GM23338 (cell line): Measurements from ENCODE around the gene PHF13. TPM values are rescaled to one million over a fixed set of nuclear protein-coding genes. Genes with fewer than 3 reads are reported as not detected.

Source experiments
- ATAC-seq: fragments of 200-7000 bp; cut with Tn5 transposase; 3 replicates; pipeline ENCODE4 v1.9.1; 2020
- DNase-seq: peaks from one replicate; pipeline ENCODE4 v3.0.0-alpha.2; 2015; ENCODE audit warnings: low spot score
- H2AFZ ChIP-seq: fragments of 200-600 bp; sonication (generic); 2 replicates; pipeline ENCODE4 v1.8.0; 2016; ENCODE audit warnings: antibody characterized with exemption, mild to moderate bottlenecking, moderate library complexity
- H3F3A ChIP-seq: fragments of 200-600 bp; sonication (generic); replicated peaks from 2 replicates; pipeline ENCODE4 v1.8.0; 2017; ENCODE audit warnings: antibody characterized with exemption, mixed run types, low read depth
- H3K27ac ChIP-seq: fragments of 200-600 bp; sonication (generic); 2 replicates; pipeline ENCODE4 v1.6.1; 2016; ENCODE audit warnings: low read depth
- H3K27me3 ChIP-seq: fragments of 200-600 bp; sonication (generic); 2 replicates; pipeline ENCODE4 v1.8.0; 2016; ENCODE audit warnings: mild to moderate bottlenecking, mixed run types, moderate library complexity; ENCODE audit not compliant: insufficient read depth
- H3K36me3 ChIP-seq: fragments of 200-600 bp; sonication (generic); 2 replicates; pipeline ENCODE4 v1.8.0; 2016; ENCODE audit warnings: mild to moderate bottlenecking; ENCODE audit not compliant: insufficient read depth
- H3K4me1 ChIP-seq: fragments of 200-600 bp; sonication (generic); 2 replicates; pipeline ENCODE4 v1.8.0; 2016; ENCODE audit warnings: mild to moderate bottlenecking, moderate library complexity; ENCODE audit not compliant: insufficient read depth
- H3K4me2 ChIP-seq: fragments of 200-600 bp; sonication (generic); 2 replicates; pipeline ENCODE4 v1.7.1; 2017; ENCODE audit warnings: mixed run types
- H3K4me3 ChIP-seq: fragments of 200-600 bp; sonication (generic); 2 replicates; pipeline ENCODE4 v1.6.1; 2016; ENCODE audit warnings: mixed run types
- H3K79me2 ChIP-seq: fragments of 200-600 bp; sonication (generic); replicated peaks from 2 replicates; pipeline ENCODE4 v1.8.0; 2017; ENCODE audit warnings: mild to moderate bottlenecking; ENCODE audit not compliant: insufficient read depth
- H3K9me2 ChIP-seq: fragments of 200-600 bp; sonication (generic); 2 replicates; pipeline ENCODE4 v1.8.0; 2017; ENCODE audit not compliant: insufficient read depth
- H4K20me1 ChIP-seq: fragments of 200-600 bp; sonication (generic); replicated peaks from 2 replicates; pipeline ENCODE4 v1.8.0; 2017; ENCODE audit warnings: mild to moderate bottlenecking; ENCODE audit not compliant: insufficient read depth
- H3K27ac Mint-ChIP-seq: 2 replicates; pipeline ENCODE4 v1.8.0; 2020; ENCODE audit warnings: inconsistent platforms, mild to moderate bottlenecking, moderate library complexity, mixed read lengths
- H3K27me3 Mint-ChIP-seq: 3 replicates; pipeline ENCODE4 v1.8.0; 2022; ENCODE audit warnings: low read depth, mild to moderate bottlenecking, moderate library complexity, mixed read lengths, inconsistent platforms; ENCODE audit not compliant: insufficient read depth, poor library complexity
- H3K36me3 Mint-ChIP-seq: 3 replicates; pipeline ENCODE4 v1.8.0; 2021; ENCODE audit warnings: low read depth, mild to moderate bottlenecking, inconsistent platforms, moderate library complexity, mixed read lengths
- H3K4me1 Mint-ChIP-seq: 3 replicates; pipeline ENCODE4 v1.8.0; 2020; ENCODE audit warnings: mild to moderate bottlenecking, inconsistent platforms, mixed read lengths
- H3K4me3 Mint-ChIP-seq: 3 replicates; pipeline ENCODE4 v1.8.0; 2021; ENCODE audit warnings: moderate library complexity, mild to moderate bottlenecking, inconsistent platforms, mixed read lengths
- H3K9me3 Mint-ChIP-seq: 3 replicates; pipeline ENCODE4 v1.8.0; 2020; ENCODE audit warnings: moderate library complexity, mild to moderate bottlenecking, inconsistent platforms, mixed read lengths
- CREB1 ChIP-seq: fragments of 250-450 bp; sonication (Bioruptor Pico); IDR thresholded peaks from 2 replicates; pipeline ENCODE4 v1.5.0; 2020; ENCODE audit warnings: low read depth, mild to moderate bottlenecking, moderate library complexity
- CTCF ChIP-seq, 2 experiments: fragments of 200-600 bp in 1 of 2; sonication (generic) in 1 of 2; conservative IDR thresholded peaks; 2 replicates each; pipeline versions ENCODE4 v1.5.1 to v1.6.1; 2016 to 2017; ENCODE audit warnings: antibody characterized with exemption in 2 of 2, low read depth in 2 of 2, mild to moderate bottlenecking in 2 of 2, moderate library complexity in 1 of 2
- EZH2 ChIP-seq: fragments of 200-600 bp; sonication (generic); IDR thresholded peaks from one replicate; pipeline ENCODE4 v1.8.0; 2017; ENCODE audit warnings: antibody characterized with exemption, mild to moderate bottlenecking, low read depth; ENCODE audit not compliant: unreplicated experiment
- EZH2phosphoT487 ChIP-seq: fragments of 200-600 bp; sonication (generic); IDR thresholded peaks from one replicate; pipeline ENCODE4 v1.8.1; 2018; ENCODE audit warnings: antibody characterized with exemption; ENCODE audit not compliant: unreplicated experiment
- JUNB ChIP-seq: IDR thresholded peaks from one replicate; pipeline ENCODE4 v1.6.1; 2016; ENCODE audit warnings: antibody characterized with exemption; ENCODE audit not compliant: unreplicated experiment
- NANOG ChIP-seq: IDR thresholded peaks from 2 replicates; pipeline ENCODE4 v1.6.1; 2016; ENCODE audit warnings: antibody characterized with exemption, borderline replicate concordance
- POLR2AphosphoS5 ChIP-seq: IDR thresholded peaks from 2 replicates; pipeline ENCODE4 v1.6.1; 2016; ENCODE audit warnings: antibody characterized with exemption, low read depth
- STAT1 ChIP-seq: IDR thresholded peaks from one replicate; pipeline ENCODE4 v1.6.1; 2016; ENCODE audit warnings: antibody characterized with exemption; ENCODE audit not compliant: unreplicated experiment
- ZNF114 ChIP-seq: fragments of 250-450 bp; sonication (Bioruptor Pico); IDR thresholded peaks from 2 replicates; pipeline ENCODE4 v1.5.0; 2020; ENCODE audit warnings: mild to moderate bottlenecking, moderate library complexity
- ZNF331 ChIP-seq: fragments of 250-450 bp; sonication (Bioruptor Pico); IDR thresholded peaks from 2 replicates; pipeline ENCODE4 v1.5.0; 2020; ENCODE audit warnings: low read depth, mild to moderate bottlenecking, moderate library complexity
- ZNF462 ChIP-seq: fragments of 250-450 bp; sonication (Bioruptor Pico); IDR thresholded peaks from 2 replicates; pipeline ENCODE4 v1.5.0; 2020; ENCODE audit warnings: mild to moderate bottlenecking, moderate library complexity
- polyA plus RNA-seq: library from polyadenylated mRNA; unstranded; fragments of >200 nt; fragmentation: Nextera tagmentation; extraction: Ambion mirVana; gene quantifications from 2 replicates; pipeline ENCODE4 v1.2.1, GENCODE V29; 2016
- total RNA-seq: library from RNA; depleted of rRNA; stranded (reverse); fragments of >200 nt; shearing (Covaris generic); gene quantifications from 2 replicates; pipeline ENCODE4 v1.2.3, GENCODE V29; 2014
- TF ChIP-seq, protein P1 (sequence below): IDR thresholded peaks from 2 replicates; pipeline ENCODE4 v1.6.1; 2016; ENCODE audit warnings: antibody characterized with exemption
- TF ChIP-seq, protein P2 (sequence below): IDR thresholded peaks from one replicate; pipeline ENCODE4 v1.6.1; 2018; ENCODE audit warnings: antibody characterized with exemption; ENCODE audit not compliant: unreplicated experiment

PHF13 gene
- total and polyA plus RNA-seq, 2 experiments from 2014 or later, result 12.1 to 33.2 TPM

DNA sequence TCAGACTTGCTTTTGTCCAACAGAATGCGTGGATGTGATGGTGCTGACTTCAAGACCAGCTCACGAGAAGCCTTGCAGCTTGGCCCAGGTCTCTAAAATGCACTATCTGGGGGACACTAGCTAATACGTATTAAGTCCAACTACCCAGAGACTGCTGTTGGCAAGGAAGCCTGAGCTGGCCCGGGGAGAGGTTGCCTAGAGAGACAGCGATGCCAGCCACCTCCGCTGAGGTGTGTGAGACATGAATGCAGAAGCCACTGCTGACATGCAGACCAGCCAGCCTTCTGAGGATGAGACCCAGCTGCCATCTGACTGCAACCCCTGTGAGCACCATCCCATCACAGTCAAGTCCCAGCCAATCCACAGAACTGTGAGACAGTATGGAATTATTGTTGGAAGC lies 43.6 kb downstream of the PHF13 start:
- no peak overlapping the region for H3K4me3 ChIP-seq
- H3K27me3 ChIP-seq, result no peaks in the 10 kb centered on the region
- no peak overlapping the region for H3K27ac Mint-ChIP-seq
- DNase-seq (no peak), ATAC-seq (no peak)
- no peaks in the 10 kb centered on the region for H3F3A ChIP-seq
- H2AFZ ChIP-seq, result no peak overlapping the region
- H3K9me3 Mint-ChIP-seq, result no peaks in the 10 kb centered on the region
- H3K4me1 ChIP-seq, result no peaks in the 10 kb centered on the region
- peaks cover 21% of the 10 kb centered on the region for H3K36me3 ChIP-seq
- H3K79me2 ChIP-seq, result peaks cover 40% of the 10 kb centered on the region
- H3K9me2 ChIP-seq, result no peaks in the 10 kb centered on the region
- no peaks in the 10 kb centered on the region for H3K27me3 Mint-ChIP-seq
- no peak for TF ChIP-seq EZH2
- TF ChIP-seq POLR2AphosphoS5, result no peak
- TF ChIP-seq, protein P1, sequence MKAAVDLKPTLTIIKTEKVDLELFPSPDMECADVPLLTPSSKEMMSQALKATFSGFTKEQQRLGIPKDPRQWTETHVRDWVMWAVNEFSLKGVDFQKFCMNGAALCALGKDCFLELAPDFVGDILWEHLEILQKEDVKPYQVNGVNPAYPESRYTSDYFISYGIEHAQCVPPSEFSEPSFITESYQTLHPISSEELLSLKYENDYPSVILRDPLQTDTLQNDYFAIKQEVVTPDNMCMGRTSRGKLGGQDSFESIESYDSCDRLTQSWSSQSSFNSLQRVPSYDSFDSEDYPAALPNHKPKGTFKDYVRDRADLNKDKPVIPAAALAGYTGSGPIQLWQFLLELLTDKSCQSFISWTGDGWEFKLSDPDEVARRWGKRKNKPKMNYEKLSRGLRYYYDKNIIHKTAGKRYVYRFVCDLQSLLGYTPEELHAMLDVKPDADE, result no peak
- TF ChIP-seq CTCF (conservative IDR thresholded peaks at IDR 0.05; ENCODE audit: low read depth in 2 of 2), result no peak
- no peak for TF ChIP-seq NANOG
- no peak for TF ChIP-seq ZNF462 (CRISPR knock-in tag)
- TF ChIP-seq, protein P2, sequence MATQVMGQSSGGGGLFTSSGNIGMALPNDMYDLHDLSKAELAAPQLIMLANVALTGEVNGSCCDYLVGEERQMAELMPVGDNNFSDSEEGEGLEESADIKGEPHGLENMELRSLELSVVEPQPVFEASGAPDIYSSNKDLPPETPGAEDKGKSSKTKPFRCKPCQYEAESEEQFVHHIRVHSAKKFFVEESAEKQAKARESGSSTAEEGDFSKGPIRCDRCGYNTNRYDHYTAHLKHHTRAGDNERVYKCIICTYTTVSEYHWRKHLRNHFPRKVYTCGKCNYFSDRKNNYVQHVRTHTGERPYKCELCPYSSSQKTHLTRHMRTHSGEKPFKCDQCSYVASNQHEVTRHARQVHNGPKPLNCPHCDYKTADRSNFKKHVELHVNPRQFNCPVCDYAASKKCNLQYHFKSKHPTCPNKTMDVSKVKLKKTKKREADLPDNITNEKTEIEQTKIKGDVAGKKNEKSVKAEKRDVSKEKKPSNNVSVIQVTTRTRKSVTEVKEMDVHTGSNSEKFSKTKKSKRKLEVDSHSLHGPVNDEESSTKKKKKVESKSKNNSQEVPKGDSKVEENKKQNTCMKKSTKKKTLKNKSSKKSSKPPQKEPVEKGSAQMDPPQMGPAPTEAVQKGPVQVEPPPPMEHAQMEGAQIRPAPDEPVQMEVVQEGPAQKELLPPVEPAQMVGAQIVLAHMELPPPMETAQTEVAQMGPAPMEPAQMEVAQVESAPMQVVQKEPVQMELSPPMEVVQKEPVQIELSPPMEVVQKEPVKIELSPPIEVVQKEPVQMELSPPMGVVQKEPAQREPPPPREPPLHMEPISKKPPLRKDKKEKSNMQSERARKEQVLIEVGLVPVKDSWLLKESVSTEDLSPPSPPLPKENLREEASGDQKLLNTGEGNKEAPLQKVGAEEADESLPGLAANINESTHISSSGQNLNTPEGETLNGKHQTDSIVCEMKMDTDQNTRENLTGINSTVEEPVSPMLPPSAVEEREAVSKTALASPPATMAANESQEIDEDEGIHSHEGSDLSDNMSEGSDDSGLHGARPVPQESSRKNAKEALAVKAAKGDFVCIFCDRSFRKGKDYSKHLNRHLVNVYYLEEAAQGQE, result no peak
- TF ChIP-seq ZNF331, result no peak
- TF ChIP-seq EZH2phosphoT487, result no peak
- no peak for TF ChIP-seq JUNB
- no peak for TF ChIP-seq ZNF114 (CRISPR knock-in tag)
- no peak for TF ChIP-seq CREB1 (CRISPR knock-in tag)
- TF ChIP-seq STAT1, result no peak
- H3K4me3 Mint-ChIP-seq, result no peak overlapping the region
- no peaks in the 10 kb centered on the region; the same call in 1 of the 2 replicates for H4K20me1 ChIP-seq
- no peak overlapping the region for H3K27ac ChIP-seq
- H3K4me2 ChIP-seq, result no peak overlapping the region
- H3K36me3 Mint-ChIP-seq, result peaks cover 37% of the 10 kb centered on the region
- no peaks in the 10 kb centered on the region for H3K4me1 Mint-ChIP-seq
